ENCODE results near the gene ZC3HAV1.

DNA sequence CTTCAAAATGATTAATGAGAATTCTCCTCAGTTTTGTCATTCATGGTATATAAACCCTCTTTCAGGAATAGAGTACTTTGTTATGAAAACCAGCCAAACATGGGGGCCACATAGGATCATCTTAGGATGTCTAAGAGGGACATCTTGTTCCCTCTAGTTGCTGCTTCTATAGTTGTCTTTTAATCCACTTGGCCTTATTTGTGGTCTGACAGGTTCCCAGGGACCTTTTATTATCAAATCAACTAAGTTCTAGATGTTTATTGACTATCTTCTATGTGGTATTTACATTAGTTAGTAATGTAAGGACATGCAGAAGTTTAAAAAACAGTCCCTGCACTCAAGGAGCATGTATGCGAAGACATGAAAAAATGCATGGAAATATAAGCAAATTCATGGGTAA is 1.6 kb upstream of the ZC3HAV1 start:
- TF ChIP-seq, protein P1, sequence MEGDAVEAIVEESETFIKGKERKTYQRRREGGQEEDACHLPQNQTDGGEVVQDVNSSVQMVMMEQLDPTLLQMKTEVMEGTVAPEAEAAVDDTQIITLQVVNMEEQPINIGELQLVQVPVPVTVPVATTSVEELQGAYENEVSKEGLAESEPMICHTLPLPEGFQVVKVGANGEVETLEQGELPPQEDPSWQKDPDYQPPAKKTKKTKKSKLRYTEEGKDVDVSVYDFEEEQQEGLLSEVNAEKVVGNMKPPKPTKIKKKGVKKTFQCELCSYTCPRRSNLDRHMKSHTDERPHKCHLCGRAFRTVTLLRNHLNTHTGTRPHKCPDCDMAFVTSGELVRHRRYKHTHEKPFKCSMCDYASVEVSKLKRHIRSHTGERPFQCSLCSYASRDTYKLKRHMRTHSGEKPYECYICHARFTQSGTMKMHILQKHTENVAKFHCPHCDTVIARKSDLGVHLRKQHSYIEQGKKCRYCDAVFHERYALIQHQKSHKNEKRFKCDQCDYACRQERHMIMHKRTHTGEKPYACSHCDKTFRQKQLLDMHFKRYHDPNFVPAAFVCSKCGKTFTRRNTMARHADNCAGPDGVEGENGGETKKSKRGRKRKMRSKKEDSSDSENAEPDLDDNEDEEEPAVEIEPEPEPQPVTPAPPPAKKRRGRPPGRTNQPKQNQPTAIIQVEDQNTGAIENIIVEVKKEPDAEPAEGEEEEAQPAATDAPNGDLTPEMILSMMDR (tag by site-specific recombination; IDR thresholded peaks at IDR 0.05), result no peak
- TF ChIP-seq ZNF707 (tag by site-specific recombination; IDR thresholded peaks at IDR 0.05), result no peak
- no peak for TF ChIP-seq ZBTB26 (tag by site-specific recombination; optimal IDR thresholded peaks at IDR 0.05)
- no peak for TF ChIP-seq SETDB1 (IDR thresholded peaks at IDR 0.05; ENCODE audit: insufficient read length, low read length)
- TF ChIP-seq ZNF416 (tag by site-specific recombination; IDR thresholded peaks at IDR 0.05), result no peak
- TF ChIP-seq, protein P2, sequence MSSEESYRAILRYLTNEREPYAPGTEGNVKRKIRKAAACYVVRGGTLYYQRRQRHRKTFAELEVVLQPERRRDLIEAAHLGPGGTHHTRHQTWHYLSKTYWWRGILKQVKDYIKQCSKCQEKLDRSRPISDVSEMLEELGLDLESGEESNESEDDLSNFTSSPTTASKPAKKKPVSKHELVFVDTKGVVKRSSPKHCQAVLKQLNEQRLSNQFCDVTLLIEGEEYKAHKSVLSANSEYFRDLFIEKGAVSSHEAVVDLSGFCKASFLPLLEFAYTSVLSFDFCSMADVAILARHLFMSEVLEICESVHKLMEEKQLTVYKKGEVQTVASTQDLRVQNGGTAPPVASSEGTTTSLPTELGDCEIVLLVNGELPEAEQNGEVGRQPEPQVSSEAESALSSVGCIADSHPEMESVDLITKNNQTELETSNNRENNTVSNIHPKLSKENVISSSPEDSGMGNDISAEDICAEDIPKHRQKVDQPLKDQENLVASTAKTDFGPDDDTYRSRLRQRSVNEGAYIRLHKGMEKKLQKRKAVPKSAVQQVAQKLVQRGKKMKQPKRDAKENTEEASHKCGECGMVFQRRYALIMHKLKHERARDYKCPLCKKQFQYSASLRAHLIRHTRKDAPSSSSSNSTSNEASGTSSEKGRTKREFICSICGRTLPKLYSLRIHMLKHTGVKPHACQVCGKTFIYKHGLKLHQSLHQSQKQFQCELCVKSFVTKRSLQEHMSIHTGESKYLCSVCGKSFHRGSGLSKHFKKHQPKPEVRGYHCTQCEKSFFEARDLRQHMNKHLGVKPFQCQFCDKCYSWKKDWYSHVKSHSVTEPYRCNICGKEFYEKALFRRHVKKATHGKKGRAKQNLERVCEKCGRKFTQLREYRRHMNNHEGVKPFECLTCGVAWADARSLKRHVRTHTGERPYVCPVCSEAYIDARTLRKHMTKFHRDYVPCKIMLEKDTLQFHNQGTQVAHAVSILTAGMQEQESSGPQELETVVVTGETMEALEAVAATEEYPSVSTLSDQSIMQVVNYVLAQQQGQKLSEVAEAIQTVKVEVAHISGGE (tag by site-specific recombination; conservative IDR thresholded peaks at IDR 0.05; ENCODE audit: low read depth), result no peak

All from HEK293 (cell line).